GM19372 (cell line): ENCODE measurements around the gene XRCC4.
A peak's percentile ranks its signal among the peaks of the same experiment; 100 is the strongest.
"Not testable (repeated sequence)": the region's sequence is repeated elsewhere in the genome, so short reads cannot be mapped to it uniquely, and the experiment has no call there.

Experiments used
- ATAC-seq: cut with Tn5 transposase; IDR thresholded peaks from one replicate; pipeline ENCODE4 v1.9.1; 2021; ENCODE audit warnings: mild to moderate bottlenecking, low read depth, moderate library complexity; ENCODE audit not compliant: unreplicated experiment

The XRCC4 gene

GRCh38 chr5:83076742-83077661 is at the start of gene XRCC4, which contains the start of gene TMEM167A:
TSS of gene XRCC4 (plus strand) at chr5:83077547. CDS start at chr5:83104920, 27,373 bp downstream.
TSS of gene TMEM167A (minus strand) at chr5:83077394. CDS start at chr5:83077323, 71 bp downstream.
- ATAC-seq: peak; percentile 94

GRCh38 chr5:83029912-83030311 is 47.4 kb upstream of the XRCC4 start:
- ATAC-seq: no peak

GRCh38 chr5:83031381-83031780 is 46.0 kb upstream of the XRCC4 start:
- ATAC-seq: no peak

GRCh38 chr5:83034036-83034435 is 43.3 kb upstream of the XRCC4 start:
- no peak for ATAC-seq

GRCh38 chr5:83034528-83035207 is 42.7 kb upstream of the XRCC4 start:
- ATAC-seq: no peak

- ATAC-seq: no peak
Measured at GRCh38 chr5:83035373-83036100, 41.8 kb upstream of the XRCC4 start.

- ATAC-seq: no peak
Measured at GRCh38 chr5:83036991-83037575, 40.3 kb upstream of the XRCC4 start.

- ATAC-seq: no peak
Measured at GRCh38 chr5:83038924-83039323, 38.4 kb upstream of the XRCC4 start.

- ATAC-seq: no peak
Measured at GRCh38 chr5:83042507-83042906, 34.8 kb upstream of the XRCC4 start.

GRCh38 chr5:83044926-83045325 is 32.4 kb upstream of the XRCC4 start:
- no peak for ATAC-seq

- no peak for ATAC-seq
Measured at GRCh38 chr5:83048277-83048676, 29.1 kb upstream of the XRCC4 start.

GRCh38 chr5:83048811-83049210 is 28.5 kb upstream of the XRCC4 start:
- no peak for ATAC-seq

- ATAC-seq: no peak
Measured at GRCh38 chr5:83049370-83049885, 27.9 kb upstream of the XRCC4 start.

- no peak for ATAC-seq
Measured at GRCh38 chr5:83050723-83051340, 26.5 kb upstream of the XRCC4 start.

- ATAC-seq: no peak
Measured at GRCh38 chr5:83055166-83055565, 22.2 kb upstream of the XRCC4 start.

GRCh38 chr5:83058726-83059125 is 18.6 kb upstream of the XRCC4 start:
- no peak for ATAC-seq

- ATAC-seq: no peak
Measured at GRCh38 chr5:83059341-83059740, 18.0 kb upstream of the XRCC4 start.

GRCh38 chr5:83066548-83067110 is 10.7 kb upstream of the XRCC4 start:
- ATAC-seq: no peak

- ATAC-seq: not testable (repeated sequence)
Measured at GRCh38 chr5:83067377-83067776, 10.0 kb upstream of the XRCC4 start.
